HG03558 (cell line): Measurements from ENCODE around the gene TRERF1.
"Not testable (repeated sequence)": the region's sequence is repeated elsewhere in the genome, so short reads cannot be mapped to it uniquely, and the experiment has no call there.

Experiments
- ATAC-seq: cut with Tn5 transposase; IDR thresholded peaks from one replicate; pipeline ENCODE4 v1.9.1; 2021; ENCODE audit warnings: moderate number of reproducible peaks; ENCODE audit not compliant: unreplicated experiment; ENCODE audit errors: extremely low read depth

TRERF1 gene, protein sequence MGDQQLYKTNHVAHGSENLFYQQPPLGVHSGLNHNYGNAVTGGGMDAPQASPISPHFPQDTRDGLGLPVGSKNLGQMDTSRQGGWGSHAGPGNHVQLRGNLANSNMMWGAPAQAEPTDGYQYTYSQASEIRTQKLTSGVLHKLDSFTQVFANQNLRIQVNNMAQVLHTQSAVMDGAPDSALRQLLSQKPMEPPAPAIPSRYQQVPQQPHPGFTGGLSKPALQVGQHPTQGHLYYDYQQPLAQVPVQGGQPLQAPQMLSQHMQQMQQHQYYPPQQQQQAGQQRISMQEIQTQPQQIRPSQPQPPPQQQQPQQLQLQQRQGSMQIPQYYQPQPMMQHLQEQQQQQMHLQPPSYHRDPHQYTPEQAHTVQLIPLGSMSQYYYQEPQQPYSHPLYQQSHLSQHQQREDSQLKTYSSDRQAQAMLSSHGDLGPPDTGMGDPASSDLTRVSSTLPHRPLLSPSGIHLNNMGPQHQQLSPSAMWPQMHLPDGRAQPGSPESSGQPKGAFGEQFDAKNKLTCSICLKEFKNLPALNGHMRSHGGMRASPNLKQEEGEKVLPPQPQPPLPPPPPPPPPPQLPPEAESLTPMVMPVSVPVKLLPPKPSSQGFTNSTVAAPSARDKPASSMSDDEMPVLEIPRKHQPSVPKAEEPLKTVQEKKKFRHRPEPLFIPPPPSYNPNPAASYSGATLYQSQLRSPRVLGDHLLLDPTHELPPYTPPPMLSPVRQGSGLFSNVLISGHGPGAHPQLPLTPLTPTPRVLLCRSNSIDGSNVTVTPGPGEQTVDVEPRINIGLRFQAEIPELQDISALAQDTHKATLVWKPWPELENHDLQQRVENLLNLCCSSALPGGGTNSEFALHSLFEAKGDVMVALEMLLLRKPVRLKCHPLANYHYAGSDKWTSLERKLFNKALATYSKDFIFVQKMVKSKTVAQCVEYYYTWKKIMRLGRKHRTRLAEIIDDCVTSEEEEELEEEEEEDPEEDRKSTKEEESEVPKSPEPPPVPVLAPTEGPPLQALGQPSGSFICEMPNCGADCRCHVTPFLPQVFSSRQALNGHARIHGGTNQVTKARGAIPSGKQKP (N-terminal part only)

DNA sequence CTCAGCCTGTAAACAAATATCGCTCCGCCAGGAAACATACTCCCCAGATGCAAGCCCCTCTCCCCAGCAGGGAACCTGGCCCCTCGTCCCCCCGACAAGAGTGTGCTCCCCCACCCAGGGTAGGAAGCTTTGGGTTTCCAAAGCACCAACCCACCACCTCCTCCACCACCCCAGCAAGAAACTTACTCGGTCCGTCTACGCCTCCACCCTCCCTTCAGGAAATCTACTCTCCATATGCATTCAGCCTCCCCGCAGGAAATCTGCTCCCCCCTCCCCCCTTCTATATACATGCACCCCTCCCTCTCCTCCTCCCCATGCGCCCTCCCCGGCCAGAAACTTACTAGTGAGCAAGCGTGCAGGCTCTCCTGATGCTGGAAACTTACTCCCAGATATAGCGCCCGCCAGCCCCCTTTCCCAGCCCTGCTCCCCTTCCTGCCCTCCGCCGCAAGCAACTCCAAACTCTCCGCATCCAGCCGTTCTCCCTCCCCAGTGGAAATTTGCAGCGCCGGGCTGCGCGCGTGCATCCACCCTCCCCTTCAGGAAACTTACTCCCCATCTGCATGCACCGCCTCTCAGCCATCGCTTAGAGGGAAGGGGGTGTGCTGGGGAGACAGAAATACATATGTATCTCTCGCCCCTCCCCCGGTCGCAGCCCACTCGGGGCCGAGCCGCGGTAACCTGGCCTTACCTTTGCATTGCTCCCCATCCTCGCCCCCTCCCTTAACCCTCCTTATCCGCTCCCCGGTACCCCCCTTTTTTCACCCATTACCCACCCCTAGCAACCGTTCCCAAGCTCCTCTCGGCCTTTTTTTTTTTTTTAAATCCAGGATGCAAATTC is at the start of gene TRERF1:
TRERF1 (minus strand) TSS at position 594 of the 838 bp plus-strand sequence. CDS start 182,336 bp downstream, outside the sequence.
- no peak for ATAC-seq

DNA sequence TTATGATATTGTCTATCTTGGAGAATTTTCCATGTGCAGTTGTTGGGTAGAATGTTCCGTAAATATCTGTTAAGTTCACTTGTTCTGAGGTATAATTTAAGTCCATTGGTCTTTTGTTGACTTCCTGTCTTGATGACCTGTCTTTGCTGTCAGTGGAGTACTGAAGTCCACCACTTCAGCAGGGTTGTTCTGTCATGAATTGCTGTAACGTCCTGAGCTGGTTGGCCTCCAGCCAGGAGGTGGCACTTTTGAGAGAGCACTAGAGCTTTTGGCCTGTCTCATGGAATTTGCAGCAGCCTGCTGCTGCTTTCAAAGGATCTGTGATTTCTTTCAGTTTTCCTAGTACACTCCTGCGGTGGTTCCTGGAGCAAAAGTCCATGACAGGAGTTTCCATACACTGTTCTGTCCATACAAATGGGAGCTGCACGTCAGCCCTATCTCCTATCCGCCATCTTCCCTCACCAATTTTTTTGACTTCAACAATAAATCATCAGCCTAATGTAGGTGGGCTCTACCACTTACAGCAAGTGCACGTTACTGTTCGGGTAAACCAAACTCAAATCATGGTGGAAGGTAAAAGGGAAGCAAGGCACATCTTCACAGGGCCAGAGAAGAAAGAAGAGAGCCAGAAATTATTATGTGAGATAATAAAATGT is 46.9 kb upstream of the TRERF1 start:
- no peak for ATAC-seq

DNA sequence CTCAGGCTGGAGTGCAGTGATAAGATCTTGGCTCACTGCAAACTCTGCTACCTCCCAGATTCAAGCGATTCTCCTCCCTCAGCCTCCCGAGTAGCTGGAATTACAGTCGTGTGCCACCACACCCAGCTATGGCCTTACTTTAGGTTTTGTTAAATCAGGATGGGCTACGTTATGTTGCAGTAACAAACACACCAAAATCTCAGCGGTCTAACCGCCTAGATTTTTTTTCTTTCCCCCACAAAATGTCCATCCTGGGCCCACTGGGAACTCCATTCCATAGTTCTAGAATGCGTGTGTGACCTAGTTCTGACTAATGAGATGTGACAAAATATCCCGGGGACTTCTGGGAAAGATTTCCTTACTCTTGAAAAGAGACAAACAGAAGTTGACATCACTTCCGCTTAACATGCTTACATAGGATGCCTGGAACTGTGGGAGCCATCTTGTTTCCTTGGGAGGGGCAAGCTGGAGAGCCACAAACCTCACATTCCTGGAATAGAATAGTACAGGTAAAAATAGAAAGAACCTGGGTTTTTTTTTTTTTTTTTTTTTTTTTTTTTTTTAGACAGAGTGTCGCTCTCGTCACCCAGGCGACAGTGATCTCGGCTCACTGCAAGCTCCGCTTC is 42.3 kb upstream of the TRERF1 start:
- no peak for ATAC-seq

DNA sequence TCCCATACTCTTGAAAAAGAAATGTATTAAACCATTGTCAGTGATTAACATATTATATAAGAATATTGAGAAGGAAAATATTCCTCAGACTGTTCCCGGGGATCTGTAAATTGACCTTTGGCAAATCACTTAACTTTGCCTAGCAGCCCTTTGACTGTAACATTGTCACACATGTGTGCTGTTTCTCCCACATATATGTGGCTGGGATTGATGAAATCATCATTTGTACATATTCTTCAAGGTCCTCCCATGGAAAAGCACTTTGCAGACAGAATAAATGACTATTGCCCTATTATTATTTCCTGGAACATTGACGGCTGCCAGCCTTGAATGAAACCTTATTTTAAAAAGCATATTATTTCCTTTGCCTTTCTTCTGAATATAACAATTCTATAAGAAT is 36.4 kb upstream of the TRERF1 start:
- no peak for ATAC-seq

DNA sequence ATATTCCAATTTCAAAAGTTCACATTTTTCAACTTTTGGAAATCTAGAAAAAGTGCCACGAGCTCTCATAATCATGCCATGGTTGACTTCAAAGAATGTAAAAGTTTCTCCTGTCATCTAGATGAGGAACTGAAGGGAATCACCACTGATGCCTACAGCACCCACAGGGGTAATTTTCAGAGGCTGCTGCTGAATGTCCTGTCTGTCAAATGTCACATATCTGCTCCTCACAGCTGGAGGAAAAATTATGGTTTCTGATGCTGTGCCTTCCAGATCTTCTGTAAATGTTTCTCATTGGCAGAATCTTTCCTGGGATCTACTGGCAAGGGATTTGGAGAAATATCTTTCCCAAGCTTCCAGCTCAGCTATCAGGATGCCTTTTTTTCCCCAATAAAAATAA is 32.5 kb upstream of the TRERF1 start:
- no peak for ATAC-seq

DNA sequence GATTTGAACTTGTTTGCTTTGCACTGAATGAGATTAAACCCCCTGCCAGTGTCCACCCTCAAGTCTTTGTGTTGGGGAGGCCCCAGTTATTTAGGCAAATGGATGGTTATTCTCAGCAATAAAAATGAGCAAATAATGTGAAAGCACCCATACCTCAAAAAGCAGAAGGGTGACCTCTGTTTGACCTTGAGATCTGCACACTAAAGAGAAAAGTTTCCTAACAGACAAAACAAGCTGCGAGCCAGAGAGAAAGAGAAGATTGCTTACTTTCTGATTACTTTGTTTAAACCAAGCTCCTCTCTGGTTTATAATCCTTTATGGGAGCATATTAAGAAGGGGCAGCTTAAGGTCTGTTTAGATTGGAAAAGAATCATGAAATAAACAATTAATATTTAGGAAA is 30.4 kb upstream of the TRERF1 start:
- no peak for ATAC-seq

DNA sequence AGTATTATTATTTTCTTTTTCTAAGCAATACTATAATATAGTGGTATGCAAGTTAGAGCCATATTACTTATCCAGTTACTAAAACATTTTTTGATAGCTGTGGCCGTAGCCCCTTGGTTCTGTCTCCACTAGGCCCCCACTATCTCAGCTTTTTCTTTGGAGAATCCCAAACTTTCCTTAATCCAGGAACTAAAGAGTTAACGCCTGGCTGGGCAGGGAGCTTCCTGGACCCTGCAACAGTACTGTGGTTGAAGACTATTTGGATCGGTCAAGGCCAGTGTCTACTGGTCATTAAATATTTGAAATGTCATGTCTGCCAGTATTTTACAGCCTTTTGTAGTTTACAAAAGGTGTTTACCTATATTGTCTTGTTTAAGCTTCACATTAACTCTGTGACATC is 20.0 kb upstream of the TRERF1 start:
- ATAC-seq, result no peak

DNA sequence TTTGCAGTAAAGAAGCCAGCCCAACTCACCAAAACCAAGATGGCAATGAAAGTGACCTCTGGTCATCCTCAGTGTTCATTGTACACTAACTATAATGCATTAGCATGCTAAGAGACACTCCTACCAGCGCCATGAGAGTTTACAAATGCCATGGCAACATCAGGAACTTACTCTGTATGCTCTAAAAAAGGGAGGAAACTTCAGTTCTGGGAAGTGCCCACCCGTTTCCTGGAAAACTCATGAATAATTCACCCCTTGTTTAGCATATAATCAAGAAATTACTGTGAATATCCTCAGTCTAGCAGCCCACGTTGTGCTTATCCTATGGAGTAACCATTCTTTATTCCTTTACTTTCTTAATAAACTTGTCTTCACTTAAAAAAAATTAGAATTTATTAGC is 19.4 kb upstream of the TRERF1 start:
- ATAC-seq, result no peak

DNA sequence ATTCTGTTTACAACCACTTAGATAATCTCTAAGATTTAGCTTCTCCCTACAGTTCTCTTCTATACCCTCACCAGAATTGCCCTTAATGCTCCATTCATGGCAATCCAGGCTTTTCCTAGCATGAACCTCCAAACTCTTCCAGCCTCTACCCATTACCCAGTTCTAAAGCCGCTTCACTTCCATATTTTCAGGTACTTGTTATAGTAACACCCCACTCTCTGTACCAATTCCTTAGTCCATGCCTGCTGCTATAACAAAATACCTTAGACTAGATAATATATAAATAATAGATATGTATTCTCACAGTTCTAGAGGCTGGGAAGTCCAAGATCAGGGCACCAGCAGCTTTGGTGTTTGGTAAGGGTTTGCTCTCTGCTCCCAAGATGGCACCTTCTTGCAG is 16.5 kb upstream of the TRERF1 start:
- ATAC-seq, result no peak

DNA sequence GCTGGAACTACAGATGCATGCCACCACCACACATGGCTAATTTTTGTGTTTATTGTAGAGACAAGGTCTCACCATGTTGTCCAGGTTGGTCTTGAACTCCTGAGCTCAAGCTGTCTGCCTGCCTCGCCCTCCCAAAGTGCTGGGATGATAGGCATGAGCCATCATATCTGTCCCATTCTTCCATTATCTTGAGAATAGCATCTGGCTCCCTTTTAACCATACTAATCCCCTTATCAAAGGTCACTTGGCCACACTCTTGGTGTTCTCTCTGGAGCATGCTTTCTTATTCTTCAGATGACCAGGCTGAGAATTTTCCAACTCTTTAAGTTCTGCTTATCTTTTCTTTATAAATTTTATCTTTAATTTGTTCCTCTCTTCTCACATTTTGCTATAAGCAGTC is 15.9 kb upstream of the TRERF1 start:
- ATAC-seq, result no peak

DNA sequence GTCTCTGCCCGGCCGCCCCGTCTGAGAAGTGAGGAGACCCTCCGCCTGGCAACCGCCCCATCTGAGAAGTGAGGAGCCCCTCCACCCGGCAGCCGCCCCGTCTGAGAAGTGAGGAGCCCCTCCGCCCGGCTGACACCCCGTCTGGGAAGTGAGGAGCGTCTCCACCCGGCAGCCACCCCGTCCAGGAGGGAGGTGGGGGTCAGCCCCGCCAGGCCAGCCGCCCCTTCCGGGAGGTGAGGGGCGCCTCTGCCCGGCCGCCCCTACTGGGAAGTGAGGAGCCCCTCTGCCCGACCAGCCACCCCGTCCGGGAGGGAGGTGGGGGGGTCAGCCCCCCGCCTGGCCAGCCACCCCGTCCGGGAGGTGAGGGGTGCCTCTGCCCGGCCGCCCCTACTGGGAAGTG is 14.7 kb upstream of the TRERF1 start:
- ATAC-seq, result not testable (repeated sequence)

DNA sequence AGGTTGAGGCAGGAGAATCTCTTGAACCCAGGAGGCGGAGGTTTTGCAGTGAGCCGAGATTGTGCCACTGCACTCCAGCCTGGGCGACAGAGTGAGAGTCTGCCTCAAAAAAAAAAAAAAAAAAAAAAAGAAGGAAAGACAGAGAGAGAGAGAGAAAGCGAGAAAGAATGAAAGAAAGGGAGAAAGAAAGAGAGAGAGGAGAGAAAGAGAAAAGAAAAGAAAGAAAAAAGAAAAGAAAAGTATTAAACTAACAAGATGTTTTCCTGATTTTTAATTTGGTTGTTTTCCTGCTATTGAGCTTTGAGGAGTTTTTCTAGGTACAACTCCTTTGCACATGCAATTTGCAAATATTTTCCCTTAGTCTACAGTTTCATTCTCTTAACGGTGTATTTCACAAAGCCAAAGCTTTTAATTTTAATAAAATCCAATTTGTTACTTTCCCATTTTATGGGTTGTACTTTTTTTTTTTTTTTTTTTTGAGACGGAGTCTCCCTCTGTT is 10.8 kb upstream of the TRERF1 start:
- ATAC-seq, result no peak

DNA sequence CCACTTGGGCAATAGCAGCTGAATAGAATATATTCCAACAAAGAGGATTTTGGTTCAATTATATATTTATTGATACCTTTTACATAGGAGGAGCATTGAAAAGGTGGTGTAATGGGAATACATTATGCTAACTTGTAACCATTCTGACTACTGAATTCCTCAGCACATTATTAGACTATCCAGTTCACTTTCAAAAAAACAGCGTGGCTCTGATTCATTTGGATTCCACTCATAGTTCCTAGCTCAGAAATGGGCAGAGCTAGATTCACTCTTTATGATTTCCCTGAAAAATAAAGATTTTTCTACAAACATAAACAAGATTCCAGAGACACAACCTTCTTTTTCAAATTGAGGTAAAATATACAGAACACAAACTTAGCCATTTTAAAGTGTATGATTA is 9.2 kb upstream of the TRERF1 start:
- ATAC-seq, result no peak

DNA sequence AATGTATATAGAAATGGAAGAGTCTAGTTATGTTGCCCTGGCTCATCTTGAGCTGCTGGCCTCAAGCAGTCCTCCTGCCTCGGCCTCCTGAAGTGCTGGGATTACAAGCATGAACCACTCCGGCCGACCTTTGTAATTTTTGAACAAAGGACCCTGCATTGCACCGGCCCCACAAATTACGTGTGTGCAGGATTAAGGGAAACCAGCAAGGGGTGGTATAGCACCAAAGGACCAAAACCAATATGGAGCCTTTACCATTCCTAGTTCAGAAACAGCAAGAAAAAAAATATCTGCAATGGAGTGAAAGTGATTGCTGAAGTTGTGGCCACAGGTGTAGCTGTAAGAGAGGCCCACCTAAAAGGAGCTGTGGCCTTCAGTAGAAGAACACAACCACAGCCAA is 8.2 kb upstream of the TRERF1 start:
- no peak for ATAC-seq

DNA sequence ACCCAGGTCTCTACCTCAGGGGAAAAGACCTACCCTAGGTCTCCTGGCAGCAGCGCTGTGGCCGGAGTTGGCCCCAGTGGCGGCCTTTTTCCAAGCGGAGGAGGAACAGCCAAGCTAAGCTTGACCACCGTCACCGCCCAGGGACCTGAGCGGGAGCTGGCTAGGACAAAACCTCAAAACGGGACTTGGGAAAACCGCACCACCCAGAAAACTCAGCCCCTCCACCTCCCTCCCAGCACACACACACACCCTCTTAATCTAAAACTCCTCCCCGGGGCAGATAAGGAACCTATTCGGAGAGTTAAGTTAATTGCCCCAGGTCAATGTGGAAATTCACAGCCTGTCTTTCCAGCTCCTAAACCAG is 2.7 kb upstream of the TRERF1 start:
- ATAC-seq, result no peak

DNA sequence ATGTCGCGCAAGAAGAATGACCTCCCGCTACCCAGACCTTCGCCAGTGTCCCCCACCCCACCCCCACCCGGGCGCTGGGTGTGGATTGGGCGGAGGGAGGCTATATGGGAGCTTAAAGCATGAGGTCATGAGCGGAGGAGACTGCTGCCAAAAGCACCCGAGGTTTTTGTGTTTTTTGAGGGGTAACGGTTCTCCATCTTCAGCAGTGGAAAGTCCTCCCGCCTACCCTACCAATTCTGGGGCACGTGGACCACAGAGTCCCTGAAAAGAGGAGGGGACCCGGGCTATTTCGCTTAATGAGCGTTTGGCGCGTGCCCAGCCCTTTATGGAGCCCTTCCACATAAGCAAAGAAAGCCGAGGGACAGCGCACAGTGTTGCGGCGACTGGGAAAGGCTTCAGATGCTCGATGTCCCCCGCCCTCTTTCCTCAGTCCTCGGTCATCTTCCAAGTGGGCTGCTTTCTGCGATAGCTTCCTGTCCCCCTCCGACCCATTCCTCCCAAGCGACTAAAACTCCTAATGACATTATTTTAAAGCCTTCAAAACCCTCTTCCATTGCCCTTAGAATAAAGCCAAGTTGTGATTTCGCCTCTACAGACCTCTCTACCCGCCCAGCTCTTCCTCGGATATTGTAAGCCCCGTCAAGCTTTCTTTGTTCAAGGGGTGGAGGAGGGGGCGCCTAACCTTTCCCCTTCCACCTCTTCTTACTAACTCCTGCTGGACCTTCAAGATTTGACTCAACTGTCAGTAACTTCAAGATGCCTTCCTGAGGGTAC is 2.1 kb upstream of the TRERF1 start:
- no peak for ATAC-seq

DNA sequence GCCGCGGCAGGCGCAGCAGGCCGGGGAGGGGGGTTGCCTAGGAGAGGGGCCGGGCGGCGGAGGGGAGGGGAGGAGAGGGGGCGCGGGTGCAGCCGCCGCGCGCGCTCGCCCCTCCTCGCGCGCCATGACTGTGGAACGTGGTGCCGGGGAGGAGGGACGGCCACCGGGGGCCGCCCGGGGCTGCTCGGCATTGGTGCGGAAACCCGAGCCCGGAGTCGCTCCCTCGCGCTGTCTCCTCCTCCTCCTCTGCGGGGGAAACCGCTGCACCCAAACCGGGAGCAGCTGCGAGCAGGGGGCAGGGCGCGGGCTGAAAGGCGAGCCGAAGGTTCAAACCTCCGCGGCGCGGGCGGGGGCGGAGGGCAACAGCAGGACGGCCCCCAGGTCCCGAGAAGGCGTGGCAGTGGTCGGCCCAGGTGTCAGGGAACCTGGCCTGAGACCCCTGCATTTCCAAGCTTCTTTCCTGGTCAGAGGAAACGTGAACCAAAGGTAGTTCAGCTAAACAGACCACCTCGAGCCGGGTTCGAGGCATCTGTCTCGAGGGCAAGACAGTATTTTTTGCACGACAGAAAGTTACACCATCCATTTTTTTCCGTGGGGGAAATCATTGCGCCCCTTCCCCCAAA is 1.4 kb upstream of the TRERF1 start:
- ATAC-seq, result no peak
